ENCODE data around the gene RNU1-4.
"Not testable (repeated sequence)": the region's sequence is repeated elsewhere in the genome, so short reads cannot be mapped to it uniquely, and the experiment has no call there.

RNU1-4 gene

DNA sequence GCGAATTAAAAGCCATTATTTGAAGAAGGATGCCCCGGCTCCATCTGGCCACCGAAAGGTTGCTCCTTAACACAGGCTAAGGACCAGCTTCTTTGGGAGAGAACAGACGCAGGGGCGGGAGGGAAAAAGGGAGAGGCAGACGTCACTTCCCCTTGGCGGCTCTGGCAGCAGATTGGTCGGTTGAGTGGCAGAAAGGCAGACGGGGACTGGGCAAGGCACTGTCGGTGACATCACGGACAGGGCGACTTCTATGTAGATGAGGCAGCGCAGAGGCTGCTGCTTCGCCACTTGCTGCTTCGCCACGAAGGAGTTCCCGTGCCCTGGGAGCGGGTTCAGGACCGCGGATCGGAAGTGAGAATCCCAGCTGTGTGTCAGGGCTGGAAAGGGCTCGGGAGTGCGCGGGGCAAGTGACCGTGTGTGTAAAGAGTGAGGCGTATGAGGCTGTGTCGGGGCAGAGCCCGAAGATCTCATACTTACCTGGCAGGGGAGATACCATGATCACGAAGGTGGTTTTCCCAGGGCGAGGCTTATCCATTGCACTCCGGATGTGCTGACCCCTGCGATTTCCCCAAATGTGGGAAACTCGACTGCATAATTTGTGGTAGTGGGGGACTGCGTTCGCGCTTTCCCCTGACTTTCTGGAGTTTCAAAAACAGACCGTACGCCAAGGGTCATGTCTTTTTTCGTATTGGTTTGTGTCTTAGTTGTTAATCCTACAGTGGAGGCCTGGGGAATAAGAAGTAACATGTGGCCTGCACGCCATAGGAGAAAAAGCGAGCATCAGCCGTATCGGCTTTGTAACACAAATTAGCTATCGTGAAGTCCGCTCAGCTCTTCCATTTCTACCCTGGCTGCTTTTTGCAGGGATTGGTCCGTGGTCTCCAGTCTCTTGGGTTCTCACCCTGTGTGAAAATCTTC, at the start of gene RNU1-4:
Gene RNU1-4 (plus strand): TSS at position 470 of the 918 bp plus-strand sequence.
- DNase-seq, result not testable (repeated sequence)

DNA sequence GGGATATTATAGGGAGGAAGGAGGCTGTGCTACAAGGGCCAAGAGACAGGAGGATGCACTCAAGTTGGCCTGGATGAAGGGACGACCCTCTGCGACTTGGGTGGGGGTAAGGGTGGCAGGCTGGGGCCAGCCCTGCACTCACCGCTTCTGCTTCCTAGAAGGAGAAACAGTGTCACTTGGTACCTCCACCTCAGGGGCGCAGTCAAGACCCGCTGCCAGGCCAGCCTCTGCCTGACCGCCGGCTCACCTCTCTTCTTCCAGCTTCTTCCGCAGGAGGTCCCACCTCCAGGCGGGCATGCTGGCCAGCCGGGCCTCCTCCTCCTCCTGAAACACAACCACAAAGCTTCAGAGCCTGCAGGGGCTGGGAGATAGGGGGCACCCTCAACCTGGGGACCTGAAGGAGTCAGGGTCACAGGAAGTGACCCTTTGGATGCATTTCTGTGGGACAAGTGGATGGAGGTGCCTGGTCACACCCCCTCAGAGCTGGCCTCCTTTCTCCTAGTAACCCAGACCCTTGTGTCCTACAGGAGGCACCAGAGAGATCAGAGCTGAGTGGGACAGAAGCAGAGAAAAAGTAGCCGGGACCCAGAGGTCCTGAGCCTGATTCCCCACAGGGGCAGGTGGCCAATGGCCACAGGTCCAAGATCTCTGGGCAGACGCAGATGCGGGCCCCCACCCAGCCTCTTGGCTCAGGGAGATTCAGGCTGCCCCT, 49.2 kb upstream of the RNU1-4 start:
- not testable (repeated sequence) for DNase-seq

DNA sequence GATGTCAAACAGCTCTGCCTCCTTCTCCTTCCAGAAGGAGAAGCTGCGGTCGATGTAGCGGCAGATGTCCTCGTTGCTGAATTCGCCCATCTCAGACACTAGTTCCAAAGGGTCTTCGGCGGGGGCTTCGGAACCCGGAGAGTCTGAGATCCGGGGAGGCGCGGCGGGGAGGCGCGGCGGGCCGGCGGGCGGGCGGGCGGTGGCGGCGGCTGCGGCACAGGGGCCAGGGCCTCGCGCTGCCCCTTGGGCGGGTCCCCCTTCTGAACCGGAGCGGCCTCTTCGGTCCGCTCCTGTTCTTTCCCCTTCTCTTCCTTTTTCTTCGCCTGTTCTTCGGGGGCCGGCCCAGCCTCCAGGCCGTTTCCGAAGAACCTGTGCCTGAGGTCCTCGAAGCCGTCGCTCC, 48.0 kb upstream of the RNU1-4 start:
- not testable (repeated sequence) for DNase-seq

DNA sequence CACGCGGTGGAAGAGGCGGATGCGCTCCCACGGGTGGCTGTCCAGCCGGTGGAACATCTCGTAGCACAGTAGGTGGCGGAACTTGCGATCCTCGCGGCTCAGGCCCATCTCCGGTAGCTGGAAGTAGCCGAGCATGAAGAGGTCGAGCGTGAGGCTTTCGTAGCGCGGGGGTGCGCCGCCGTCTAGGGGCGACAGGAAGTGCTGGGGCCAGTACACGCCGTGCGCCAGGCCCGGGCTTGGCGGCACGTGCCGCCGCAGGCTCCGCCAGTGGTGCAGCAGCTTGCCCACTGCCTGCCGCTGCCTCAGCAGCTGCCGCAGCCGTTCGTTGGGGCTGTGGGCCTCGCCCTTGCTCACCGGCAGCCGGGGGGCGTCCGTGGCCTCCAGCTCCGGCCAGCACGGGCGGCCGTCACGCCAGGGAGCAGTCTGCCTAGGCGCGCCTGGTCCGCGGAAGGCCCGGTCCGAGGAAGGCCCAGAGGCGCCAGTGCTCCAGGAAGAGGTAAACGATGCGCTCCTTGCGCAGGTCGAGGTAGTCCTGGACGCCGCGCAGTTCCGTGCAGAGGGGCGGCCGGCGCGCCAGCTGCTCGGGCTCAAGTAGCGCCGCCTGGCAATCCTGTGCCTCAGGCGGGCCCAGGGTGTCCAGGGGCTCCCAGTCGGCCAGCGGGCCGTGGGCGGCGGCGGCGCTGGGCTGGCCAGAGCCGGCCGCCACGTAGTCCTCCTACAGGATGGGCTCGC, 47.4 kb upstream of the RNU1-4 start:
- not testable (repeated sequence) for DNase-seq

DNA sequence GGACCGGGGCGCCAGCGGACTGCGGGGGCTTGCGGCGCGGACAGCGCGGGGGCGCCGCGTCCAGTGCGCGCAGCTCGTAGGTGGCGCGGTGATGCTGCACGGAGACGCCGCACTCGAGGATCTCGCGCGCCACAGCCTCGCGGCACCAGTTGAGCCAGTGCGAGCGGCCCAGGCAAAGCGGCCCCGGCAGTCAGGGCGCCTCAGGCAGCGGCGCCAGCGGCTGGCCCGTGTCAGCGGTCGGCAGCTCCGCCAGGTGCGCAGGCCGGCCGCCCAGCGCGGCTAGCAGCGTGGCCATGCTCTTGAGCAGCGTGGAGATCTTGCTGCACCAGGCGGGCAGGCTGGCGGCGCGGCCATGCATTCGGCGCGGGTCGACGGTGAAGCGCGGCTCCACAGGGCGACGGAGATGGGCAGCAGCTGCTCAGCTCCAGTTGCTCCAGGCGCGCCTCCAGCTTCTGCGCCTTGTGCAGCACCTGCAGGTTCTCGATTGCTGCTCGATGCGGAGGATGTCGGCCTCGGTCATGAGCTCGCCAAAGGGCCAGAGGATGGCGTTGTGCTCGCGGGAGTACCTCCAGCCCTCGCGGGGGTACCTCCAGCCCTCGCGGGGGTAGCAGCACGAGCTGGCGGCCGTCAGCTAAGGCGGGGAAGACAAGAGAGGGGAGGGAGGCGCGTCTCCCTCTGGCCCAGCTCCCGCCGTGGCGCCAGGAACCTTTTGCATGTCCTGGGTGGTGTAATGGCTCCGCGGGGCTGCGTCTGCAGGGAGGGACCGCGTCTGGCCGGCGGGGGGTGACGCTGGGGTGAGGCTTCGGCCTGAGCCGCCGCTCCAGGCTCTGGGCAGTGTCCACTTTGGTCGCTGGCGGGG, 46.6 kb upstream of the RNU1-4 start:
- not testable (repeated sequence) for DNase-seq

DNA sequence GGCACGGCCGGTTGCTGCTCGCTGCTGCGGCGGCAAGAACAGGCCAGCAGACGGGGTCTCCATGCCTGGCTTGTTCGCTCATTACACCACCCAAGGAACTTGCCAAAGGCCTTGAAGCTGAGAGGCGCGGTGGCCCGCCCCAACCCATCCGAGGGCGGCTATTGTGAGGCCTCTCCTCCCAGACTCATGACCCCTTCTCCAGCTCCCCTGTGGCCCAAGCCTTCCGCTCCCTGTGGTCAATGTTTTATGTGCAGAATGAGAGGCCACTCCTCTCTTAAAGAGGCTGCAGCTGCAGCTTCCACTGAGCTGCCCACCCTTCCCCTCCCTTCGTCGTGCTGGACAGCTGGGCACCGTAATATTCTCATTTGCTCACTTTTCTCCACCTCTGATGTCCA, 46.0 kb upstream of the RNU1-4 start:
- not testable (repeated sequence) for DNase-seq

DNA sequence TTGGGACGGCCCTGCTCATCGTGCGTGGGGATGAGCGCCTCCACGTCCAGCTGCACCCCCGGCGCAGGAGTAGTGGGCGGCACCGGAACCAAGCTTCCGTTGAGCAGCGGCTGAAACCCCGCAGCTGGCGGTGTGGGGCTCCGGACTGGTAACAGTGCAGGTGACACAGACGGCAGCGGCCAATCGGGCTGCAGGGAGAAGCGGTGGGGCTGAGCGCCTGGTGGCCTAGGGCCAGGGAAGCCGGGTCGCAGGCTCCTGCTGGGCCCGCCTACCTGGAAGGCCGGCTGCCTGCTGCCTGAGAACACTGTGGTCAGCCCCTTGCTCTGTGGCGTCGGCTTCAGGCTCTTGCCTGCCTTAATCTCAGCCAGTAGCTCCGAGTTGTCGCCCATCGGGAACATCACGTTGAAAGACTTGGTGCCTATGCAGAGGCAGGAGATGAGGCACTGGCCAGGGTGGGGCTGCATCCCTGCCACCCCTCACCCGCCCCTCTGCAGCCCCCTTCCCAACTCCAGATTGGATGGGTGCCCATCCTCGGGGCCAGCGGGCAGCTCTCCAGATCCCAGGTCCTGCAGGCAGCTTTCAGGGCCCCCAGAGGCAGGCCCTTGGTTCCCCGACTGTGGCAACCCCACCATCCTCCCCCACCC, 43.7 kb upstream of the RNU1-4 start:
- not testable (repeated sequence) for DNase-seq

DNA sequence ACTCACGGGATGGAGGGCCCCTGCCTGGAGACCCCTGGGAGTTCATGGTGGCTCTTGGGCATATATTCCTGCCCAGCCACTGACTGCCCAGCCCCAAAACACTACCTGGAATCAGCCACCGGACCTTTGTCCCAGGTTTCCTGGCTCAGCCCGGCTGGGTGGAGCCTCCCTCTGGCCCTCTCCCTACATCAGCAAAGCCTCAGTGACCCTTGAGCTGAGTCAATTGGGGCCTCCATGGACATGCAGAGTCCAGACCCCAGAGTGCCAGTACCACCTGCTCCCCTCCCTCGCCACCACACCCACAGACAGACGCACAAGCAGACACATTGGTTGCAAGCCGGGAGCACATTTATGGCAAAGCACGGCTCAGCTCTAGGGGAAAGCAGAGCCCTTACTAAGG, 43.2 kb upstream of the RNU1-4 start:
- not testable (repeated sequence) for DNase-seq

DNA sequence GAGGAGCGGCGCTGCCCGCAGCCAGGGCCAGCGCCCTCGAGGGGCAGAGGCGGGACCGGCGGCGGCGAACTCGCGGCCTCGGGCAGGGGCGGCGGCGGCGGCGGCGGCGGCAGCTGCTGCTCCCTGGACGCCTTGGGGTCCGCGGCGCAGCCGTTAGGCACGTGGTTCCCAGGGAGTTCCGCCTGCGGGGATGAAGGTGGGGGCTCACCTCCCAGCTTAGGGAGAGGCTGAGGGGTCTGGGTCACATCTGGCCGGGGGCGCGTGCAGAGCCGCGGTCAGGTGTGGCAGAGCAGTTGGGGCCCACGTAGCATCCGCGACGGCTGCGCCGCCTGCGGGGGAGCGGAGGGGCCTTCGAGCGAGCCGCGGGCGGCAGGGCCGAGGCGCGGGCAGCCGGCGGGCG, 40.9 kb upstream of the RNU1-4 start:
- not testable (repeated sequence) for DNase-seq

DNA sequence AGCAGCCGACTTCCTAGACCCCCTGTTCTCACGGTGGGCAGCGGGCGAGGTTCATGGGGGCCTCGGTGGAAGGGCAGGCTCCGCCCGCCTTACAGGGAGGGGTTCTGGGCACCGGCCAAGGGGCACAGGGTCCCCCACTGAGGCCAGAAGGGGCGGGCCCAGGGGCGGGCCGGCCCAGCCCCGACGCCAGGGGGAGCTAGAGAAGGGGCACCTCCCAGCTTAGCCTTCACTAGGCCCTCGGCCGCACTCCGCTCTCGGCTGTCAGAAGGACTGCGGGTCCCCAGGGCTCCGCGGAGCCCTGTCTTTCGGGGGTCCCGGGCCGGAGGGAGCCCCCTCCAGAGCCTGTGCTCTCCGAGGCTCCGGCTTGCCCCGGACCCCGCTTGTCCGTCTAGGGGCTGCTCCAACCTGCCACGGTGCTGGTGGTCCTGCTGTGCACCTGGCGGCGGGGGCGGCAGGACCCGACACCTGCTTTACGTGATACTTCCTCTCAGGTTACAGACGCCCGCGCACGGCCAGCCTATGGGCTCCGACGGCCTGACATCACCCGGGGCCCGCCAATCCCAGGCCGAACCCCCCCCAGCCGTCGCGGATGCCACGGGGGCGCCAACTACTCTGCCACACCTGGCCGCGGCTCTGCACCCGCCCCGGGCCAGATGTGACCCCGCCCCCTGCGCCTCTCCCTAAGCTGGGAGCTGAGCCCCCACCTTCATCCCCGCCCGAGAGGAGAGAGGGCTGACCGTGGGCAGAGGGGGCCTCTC, 40.0 kb upstream of the RNU1-4 start:
- not testable (repeated sequence) for DNase-seq

DNA sequence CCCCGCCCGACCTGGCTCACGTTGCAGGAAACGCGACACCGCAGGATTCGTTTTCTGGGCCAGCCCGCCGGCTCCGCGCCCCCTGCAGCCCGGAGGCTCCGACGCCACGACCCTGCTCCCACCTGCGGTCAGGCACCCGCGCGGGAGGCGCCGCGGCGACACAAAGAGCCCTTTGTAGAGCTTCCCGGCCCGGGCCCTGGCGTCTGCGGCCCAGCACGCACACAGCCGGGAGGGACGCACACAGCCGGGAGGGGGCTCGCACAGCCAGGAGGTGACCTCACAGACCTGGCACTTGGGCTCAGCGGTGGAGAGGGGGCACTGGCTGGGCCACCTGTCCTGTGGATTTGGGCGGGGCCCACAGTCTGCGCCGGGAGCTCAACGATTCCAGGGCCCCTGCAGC, 39.1 kb upstream of the RNU1-4 start:
- not testable (repeated sequence) for DNase-seq

DNA sequence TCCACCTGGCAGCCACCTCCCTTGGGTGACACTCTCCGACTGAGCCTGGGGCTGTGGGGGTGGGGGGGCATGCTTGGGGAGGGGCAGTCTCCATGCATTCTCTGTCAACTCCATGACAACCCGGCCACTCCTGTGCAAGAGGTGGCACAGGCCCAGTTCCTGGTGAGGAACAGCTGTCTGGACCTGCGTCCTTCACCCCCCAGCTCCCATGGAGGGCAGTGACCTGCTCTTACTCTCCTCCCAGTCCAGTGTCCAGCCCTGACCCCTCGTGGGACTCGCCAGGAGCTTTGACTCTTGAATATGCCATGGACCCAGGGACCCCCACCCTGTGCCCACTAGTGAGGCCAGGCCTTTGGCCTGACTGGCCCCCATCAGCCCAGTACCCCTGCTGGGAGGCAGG, 38.0 kb upstream of the RNU1-4 start:
- DNase-seq, result not testable (repeated sequence)

DNA sequence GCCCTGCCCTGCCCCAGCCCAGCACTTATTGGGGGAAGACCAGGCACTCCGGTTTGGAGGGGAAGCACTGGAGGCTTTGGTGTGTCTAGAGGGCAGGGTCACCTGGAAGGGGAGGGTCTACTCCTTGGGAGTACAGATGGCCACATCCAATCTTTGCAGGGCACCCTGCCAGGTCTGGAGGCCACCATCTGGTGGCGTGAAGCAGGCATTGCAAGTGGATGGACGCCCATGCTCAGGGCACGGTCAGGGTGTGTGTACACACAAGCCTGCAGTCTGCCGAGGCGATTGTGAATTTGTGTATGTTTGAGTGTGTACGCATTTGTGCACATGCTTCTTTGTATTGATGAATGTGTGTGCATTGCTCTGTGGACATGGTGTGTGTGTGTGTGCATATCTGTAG, 37.2 kb upstream of the RNU1-4 start:
- DNase-seq, result not testable (repeated sequence)

DNA sequence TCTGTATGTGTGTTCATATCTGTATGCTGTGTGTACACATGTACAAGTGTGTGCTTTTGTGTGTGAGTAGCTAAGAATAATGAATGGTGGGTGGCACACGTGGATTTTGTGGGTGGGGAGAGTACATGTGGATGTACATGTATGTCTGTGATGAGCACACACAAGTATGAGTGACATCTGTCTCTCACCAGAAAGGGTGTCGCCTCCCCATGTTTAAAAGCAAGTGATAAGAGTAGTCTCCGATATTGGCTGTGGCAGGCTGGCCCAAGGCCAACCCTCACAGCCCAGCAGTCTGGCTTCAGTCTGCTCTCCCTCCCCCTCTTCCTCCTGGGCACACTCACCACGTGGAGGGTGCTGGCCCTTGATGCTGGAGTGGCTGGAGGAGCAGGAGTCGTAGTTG, 36.7 kb upstream of the RNU1-4 start:
- not testable (repeated sequence) for DNase-seq

DNA sequence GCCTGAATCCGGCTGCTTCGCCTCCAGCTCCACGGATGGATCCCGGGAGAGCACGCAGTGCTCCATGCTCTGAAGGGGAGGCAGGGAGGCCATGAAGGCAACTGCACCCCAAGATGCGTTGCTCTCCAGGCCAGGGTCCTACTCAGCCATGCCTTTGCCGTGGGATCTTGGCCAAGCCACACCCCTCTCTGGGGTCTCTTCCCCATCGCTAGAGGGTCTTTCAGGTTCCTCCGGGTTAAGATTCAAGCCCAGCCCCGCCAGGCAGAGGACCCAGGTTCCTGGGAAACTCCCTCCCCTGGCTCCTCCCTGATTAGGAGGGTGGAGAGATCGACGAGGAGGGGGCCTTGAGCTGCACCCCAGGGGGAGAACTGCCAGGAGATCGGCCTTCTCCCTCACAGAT, 36.2 kb upstream of the RNU1-4 start:
- DNase-seq, result not testable (repeated sequence)

DNA sequence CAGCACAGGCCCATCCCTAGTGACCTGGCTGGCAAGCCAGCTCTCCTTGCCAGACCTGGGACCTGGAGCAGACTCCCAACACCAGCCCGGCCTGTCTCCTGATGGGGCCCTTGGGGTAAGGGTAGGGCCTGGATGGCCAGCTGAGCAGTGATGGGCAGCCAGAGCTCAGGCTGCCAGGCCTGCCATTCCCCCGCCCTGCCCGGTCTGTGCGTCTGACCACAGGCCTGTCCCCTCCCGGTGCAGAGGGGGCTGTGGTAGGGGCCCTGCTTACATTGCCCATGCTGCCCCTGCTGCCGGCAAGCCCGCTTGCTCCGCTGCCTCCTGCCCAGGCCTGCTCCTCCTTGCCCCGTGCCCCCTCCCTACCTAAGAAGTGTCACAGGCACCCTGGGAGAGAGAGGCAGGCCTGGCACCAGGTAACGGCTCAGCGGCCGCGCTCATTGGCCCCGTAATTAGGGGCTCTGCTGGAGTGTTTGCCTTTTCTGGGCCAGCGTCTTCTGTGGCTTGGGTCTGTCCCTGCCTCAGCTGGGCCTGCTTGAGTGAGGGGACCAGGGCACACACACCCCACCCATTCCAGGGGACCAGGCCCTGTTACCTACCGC, 35.7 kb upstream of the RNU1-4 start:
- not testable (repeated sequence) for DNase-seq

DNA sequence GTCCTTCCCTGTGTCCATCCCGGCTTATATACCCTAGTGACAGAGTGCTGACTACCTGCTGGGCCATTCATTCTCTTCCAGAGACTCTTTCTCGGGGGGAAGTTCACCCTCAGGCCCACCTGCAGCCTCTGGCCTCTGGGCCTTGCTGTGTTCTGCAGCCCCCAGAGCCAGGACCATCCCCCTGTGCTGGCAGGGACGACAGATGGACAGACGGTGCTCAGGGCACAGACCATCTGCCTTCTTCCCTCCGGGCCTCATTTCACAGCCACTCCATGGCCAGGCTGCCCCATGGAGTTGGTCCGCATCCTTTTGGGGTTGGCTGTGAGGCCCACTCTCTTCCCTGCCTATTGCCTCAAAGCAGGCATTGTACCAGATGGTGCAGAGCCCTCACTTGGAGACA, 34.0 kb upstream of the RNU1-4 start:
- not testable (repeated sequence) for DNase-seq

DNA sequence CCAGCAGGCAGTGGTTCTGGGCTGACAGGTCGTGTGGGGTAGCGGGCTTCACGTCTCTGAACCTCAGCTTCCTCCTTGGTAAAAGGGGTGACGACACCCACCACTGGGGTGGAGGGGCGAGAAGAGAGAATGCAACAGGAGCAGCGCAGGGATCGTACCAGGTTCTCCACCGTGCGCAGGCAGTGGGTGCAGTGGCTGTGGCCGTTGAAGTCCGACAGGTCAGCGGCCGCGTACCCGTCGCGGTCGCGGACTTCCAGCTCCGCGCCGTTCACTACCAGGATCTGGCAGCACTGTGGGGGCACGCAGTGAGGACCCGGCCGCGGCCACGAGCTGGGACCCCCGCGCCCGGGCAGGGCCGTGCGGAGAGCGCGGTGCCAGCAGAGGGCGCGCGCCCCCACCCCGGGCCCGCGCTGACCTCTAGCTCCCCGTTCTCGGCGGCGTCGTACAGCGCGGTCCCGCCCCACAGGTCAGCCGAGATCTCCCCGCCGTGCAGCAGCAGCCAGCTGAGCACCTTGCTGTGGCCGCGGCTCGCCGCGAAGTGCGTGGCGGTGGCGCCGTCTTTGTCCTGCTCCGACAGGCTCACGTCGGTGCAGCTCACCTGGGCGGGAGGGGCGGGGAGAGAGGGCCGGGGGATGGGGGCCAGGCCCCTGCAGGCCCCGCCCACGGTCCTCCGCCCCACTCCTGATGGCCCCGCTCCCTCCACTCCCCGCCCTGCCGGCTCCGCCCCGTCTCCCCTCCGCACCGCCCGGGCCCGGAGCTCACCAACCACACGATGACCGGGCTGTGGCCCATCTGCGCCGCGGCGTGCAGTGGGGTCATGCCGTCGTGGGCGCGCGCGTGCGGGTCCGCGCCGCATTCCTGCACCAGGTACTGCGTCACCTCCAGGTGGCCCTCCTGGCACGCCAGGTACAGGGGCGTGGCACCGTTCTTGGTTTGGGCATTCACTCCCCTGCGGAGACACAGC, 32.9 kb upstream of the RNU1-4 start:
- DNase-seq, result not testable (repeated sequence)

DNA sequence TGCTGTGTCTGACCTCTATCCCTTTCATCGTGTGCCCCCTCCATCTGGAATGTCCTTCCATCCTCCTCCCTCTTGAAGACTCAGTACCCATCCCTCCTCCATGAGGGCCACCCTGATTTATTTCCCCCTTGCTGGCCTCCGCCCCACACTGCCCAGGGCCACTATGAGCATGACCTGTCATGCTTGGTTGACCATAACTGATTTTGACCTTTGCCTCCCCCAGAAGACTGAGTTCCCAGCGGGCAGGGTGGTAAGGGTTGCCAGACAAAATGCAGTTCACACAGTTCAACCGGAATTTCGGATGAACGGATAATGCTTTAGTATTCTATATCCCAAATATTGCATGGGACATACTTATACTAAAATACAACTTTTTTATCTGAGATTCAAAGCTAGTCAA, 31.6 kb upstream of the RNU1-4 start:
- DNase-seq, result not testable (repeated sequence)
